ENCODE results near the gene DPM1. TPM values are rescaled to one million over a fixed set of nuclear protein-coding genes. Genes with fewer than 3 reads are reported as not detected.

DPM1 gene
- total RNA-seq, 1 experiment from 2014 or later, result 102 TPM

DNA sequence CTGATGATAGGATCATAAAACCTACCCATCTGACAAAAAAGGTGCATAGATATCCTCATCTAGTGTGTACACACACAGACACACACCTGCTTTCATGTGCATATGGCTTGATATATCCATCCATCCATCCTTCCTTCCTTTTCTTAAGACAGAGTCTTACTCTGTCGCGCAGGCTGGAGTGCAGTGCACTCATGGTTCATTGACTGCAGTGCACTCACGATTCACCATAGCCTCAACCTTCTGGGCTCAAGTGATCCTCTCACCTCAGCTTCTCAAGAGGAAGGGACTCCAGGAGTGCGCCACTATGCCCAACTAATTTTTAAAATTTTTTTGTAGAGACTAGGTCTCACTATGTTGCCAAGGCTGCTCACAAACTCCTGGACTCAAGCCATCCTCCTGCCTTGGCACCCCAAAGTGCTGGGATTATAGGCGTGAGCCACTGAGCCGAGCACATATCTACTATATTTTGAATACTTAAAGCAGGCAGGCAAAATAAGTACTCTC lies 54.2 kb downstream of the DPM1 start:
- no peak for DNase-seq (ENCODE audit: extremely low read depth, low read depth)

DNA sequence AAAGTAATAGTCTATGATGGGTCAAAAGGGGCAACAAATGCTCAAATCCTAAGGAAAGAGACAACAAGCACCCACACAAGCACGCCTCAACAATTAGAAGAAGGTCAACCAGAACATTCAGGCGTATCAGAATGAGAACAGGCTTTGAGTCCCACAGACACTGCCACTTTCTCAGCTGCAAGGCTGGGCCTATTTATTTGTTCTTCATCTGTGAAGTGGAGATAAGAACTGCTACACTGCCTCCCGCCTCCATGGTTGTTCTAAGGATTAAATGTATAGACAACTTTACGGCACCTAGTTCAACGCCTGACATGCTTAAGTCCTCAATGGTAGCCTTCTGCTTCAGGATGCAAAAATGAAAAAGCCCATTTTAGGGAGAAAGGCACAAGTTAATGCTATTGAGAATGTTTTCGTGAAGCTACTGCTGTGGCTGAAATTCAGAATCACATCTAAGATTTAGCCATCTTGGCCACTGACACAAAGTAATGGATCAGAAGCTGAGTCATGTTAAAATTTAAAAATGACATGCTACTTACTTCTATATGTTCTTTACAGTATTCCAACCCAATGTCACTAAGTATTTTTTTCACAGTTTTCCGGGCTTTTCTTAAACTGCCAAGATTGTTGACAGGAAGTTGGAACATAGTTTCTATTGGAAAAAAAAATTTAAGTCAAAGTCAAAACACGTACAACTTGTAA lies 54.8 kb downstream of the DPM1 start:
- DNase-seq (ENCODE audit: extremely low read depth, low read depth), result no peak

DNA sequence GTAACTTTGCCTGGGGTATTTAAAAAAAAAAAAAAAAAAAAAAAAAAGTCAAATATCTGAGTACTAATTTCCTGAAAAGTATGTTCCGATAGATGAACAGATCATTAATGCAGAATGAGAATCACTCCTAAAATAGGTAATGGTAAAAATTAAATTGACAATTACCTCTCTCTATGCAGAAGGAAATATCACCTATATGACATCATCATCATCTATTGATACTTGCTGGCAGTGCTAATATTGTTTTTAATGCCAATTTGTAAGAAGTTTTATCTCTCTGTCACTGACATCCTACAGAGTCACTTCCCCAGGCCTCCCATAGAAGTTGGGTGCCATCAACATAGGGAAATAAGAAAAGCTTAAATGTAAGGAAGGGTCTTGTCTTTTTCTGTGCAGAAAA lies 57.0 kb downstream of the DPM1 start:
- no peak for DNase-seq (ENCODE audit: extremely low read depth, low read depth)

DNA sequence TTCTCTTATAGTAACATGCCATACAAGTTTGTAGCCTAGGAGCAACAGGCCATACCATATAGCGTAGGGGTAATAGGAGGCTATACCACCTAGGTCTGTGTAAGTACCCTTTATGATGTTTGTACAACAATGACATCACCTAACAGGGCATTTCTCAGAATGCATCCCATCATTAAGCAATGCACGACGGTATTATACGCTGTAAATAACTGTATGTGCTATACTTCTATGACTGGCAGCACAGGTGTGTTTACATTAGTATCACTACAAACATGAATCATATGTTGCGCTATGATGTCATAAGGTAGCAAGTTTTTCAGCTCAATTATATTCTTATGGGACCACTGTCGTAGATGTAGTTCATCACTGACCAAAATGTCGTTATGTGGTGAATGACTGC lies 58.1 kb downstream of the DPM1 start:
- DNase-seq (ENCODE audit: extremely low read depth, low read depth), result no peak

DNA sequence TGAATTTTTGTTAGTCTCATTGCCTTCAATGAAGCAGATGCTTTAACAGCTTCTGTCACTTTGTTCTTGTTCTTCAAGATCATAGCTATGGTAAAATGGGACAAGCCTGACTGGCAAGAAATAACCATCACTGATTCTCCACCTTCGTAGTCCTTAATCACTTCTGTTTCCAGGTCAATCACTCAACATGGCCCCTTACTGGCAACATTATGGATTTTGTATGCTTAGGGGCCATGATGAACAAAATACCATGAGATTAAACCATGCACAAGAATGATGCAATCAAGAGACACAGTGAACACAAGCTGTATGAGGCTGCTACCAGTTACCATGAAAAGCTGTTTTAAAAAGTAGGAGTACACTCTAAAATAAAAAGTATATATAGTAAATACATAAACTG lies 59.9 kb downstream of the DPM1 start:
- no peak for DNase-seq (ENCODE audit: extremely low read depth, low read depth)

DNA sequence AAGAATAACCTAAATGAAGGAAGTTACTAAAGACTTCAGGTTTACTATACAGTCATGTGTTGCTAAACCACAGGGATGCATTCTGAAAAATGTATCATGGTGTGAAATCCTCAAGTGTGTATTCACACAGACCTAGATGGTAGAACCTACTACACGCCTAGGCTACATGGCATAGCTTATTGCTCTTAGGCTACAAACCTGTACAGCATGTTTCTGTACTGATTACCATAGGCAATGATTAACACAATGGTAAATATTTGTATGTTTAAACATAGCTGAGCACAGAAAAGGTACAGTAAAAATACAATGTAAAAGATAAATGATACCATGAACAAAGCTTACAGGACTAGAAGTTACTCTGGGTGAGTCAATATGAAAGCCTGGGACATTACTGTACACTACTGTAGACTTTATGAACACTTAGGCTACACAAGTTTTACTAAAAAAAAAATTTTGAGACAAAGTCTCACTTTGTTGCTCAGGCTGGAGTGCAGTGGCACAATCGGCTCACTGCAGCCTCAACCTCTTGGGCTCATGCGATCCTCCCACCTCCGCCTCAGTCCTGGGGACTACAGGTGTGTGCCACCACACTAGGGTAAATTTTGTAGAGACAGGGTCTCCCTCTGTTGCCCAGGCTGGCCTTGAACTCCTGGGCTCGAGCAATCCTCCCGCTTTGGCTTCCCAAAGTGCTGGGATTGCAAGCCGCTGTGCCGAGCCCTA lies 63.1 kb downstream of the DPM1 start:
- no peak for DNase-seq (ENCODE audit: extremely low read depth, low read depth)

DNA sequence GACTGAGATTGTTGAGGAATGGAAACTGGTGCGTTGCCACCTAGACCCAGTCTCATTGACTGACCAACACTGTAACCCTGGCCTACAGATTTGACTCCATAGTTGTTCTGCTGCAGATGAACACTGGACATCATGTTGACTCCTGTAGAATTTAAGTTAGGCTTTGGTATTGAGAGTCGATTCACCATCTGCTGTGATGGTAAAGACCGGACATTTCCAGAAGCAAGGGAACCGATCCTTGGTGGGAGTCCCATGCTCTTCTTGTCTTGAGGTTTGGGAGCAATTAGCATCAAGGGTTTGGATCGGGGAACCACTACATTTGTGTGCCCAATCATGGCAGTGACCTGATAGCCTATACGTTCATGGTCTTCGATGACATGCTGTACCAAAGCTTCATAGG lies 64.7 kb downstream of the DPM1 start:
- no peak for DNase-seq (ENCODE audit: extremely low read depth, low read depth)

DNA sequence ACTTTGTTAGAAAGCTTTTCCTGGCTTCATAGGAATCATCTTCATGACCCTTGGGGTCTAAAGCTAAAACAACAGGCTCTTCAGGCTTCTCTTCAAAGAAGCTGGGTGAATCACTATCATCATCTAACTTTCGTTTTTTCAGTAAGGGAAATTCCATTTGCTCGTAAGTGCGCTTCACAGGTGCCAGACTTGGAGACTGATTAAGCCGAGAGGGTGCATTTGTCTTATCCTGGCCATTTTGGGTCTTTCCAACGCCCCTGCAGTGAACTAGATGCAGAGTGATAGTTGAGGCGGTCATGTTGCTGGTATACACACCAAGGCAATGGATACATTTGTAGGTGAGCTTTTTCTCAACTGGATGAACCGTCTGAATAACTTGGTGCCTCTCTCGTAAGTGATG lies 65.9 kb downstream of the DPM1 start:
- DNase-seq (ENCODE audit: extremely low read depth, low read depth), result no peak

DNA sequence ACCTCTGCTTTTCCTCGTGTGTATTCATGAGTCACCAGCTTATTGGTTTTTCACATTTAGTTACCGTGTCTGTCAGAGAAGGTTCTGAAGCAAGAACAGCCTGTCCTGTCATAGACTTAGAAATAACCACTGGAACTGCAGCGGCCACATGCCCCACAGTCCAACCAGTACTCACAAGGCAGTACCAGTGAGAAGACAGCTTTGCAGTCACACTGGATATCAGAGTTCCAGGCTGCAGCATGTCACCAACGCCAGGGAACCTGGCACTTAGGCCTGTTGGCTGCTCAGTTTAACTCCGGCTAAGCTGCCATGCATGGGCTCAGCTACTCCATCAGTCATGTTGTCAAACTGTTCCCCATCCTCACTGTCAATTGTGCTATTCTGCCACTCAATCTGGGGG lies 67.2 kb downstream of the DPM1 start:
- no peak for DNase-seq (ENCODE audit: extremely low read depth, low read depth)

DNA sequence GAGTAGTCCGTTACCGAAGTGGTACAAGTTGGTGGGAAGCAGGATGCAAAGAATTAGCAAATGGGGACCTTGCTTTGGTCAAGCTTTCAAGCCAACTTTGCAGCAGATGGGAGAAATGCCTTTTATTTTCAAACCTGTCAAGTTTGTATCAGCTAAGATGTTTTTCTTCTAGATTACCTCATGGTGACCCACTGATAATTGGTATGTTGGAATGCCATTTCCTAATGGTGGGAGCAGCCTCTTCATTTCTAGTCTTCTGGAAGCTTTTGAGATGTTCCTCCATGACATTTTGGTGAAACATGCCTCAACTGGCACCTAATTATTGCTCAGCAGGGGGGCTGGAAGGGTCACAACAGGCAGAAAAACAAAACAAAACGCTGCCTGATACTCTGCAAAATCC lies 70.8 kb downstream of the DPM1 start:
- DNase-seq (ENCODE audit: extremely low read depth, low read depth), result no peak

DNA sequence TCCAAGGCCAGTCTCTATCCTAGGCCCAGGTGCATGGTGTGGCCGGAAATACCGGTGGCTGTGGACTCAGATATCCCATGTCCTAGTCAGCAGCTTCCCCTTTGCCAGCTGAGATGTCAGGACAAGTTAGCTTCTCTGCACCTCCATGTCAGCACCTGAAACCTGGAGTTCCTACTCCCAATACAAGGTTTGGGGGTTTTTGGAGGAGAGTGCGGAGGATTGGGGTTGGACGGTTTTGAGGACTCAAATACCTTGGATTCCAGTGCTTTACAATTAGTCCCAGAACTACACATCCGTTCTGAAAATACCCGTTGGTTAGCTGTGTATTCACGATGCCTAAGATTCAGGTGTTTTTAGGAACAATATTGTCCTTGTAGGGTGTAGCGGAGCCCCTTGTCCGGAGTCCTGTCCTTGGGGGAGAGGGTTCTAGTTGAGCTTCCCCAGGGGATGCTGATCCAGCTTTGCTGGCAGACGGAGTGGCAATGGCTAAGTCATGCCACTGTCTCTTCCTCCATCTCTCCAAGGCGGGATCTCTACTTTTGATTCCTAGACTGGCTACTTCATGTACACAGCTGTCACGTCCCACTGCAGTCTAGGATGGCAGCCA lies 72.0 kb downstream of the DPM1 start:
- no peak for DNase-seq (ENCODE audit: extremely low read depth, low read depth)

DNA sequence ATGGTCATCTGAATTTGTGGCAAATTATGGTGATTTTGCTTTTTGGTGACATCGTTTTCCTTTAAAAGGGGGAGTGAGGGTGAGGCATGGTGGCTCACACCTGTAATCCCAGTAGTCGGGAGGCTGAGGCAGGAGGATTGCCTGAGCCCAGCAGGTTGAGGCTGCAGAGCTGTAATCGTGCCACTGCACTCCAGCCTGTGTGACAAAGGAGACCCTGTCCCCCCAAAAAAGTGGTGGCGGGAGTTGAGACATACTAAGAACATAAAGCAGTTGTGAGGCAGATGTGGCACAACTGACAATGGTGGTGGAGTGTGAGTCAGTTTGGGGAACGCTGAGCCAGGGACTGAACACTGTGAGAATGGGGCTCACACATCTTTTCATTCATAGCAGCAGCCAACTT lies 72.6 kb downstream of the DPM1 start:
- no peak for DNase-seq (ENCODE audit: extremely low read depth, low read depth)

DNA sequence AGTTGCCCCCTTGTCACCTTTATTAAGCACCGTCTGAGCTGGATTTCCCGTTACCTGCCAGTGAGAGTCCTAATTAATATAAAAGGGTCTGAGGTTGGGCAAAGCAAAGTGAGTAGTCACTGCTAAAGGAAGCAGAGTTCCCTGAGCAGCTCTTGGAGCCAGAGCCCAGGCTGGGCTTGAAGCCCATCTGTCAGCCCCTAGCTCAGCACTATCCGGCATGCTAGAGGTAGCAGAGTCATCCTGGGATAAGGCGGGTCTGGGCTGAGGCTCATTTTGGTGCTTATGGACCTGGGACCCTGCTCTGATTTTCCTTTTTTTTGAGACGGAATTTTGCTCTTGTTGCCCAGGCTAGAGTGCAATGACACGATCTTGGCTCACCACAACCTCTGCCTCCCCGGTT lies 73.3 kb downstream of the DPM1 start:
- no peak for DNase-seq (ENCODE audit: extremely low read depth, low read depth)

Other genes starting within 250 kb of the DPM1 start
- 6.1 and 6.8 TPM in 2 replicates for gene PARD6B, start 227.0 kb downstream of the DPM1 start, total RNA-seq (2014; rRNA removed; shearing (Covaris generic))
- 9.5 and 12.4 TPM in 2 replicates for gene BCAS4, start 163.5 kb downstream of the DPM1 start, total RNA-seq (2014; rRNA removed; shearing (Covaris generic))
- 28.1 and 32.6 TPM in 2 replicates for gene ADNP, start 27.1 kb downstream of the DPM1 start, total RNA-seq (2014; rRNA removed; shearing (Covaris generic))
- gene MOCS3, start 286 bp upstream of the DPM1 start, total RNA-seq (2014; rRNA removed; shearing (Covaris generic)), result 6.4 and 6.5 TPM in 2 replicates
- 77.5 and 84.3 TPM in 2 replicates for gene KCNG1, start 64.6 kb upstream of the DPM1 start, total RNA-seq (2014; rRNA removed; shearing (Covaris generic))

All from NCI-H460 (cell line).